HepG2 (cell line): Measurements from ENCODE around the gene SRP19. TPM values are rescaled to one million over a fixed set of nuclear protein-coding genes. Genes with fewer than 3 reads are reported as not detected.
A peak's percentile ranks its signal among the peaks of the same experiment; 100 is the strongest.
"Not testable (repeated sequence)": the region's sequence is repeated elsewhere in the genome, so short reads cannot be mapped to it uniquely, and the experiment has no call there.

ENCODE experiments used
- ATAC-seq: fragments of 200-7000 bp; cut with Tn5 transposase; 3 replicates; pipeline ENCODE4 v1.9.1; 2020; ENCODE audit warnings: mild to moderate bottlenecking, moderate library complexity
- BruUV-seq: library from RNA; stranded (reverse); fragments of 400-500 nt; replicated peaks from 2 replicates; lab custom pipeline; 2021; lab: Mats Ljungman, UMichigan
- CTCF ChIA-PET: fragments of 300-600 bp; formaldehyde crosslinking; extraction: SDS; loops from one replicate; lab custom pipeline; 2021; ENCODE audit warnings: low total read pairs, inconsistent platforms, low intra/inter-chr PET ratio; lab: Yijun Ruan, JAX
- POLR2A ChIA-PET: fragments of 350-600 bp; sonication (Branson Sonifier 250); formaldehyde crosslinking; loops from one replicate; lab custom pipeline; 2020; ENCODE audit warnings: antibody characterized with exemption, inconsistent platforms; lab: Yijun Ruan, JAX
- DNase-seq: peaks from one replicate; pipeline ENCODE4 v3.0.0-alpha.2; 2015; ENCODE audit warnings: low spot score
- FAIRE-seq: peaks from 3 replicates; lab custom pipeline; 2011; peaks lifted over from hg19 to GRCh38; lab: Jason Lieb, UNC
- H2AFZ ChIP-seq: one replicate; pipeline ENCODE4 v1.6.1; 2011; ENCODE audit warnings: low read length, inconsistent platforms
- H3K27ac ChIP-seq: fragments of 300-600 bp; 3 replicates; pipeline ENCODE4 v1.8.0; 2011; ENCODE audit warnings: mixed run types, mild to moderate bottlenecking, mixed read lengths, low read length, inconsistent platforms; ENCODE audit not compliant: insufficient read depth; ENCODE audit errors: extremely low read length
- H3K27me3 ChIP-seq, 2 experiments: fragments of 200-600 bp in 1 of 2; 2 replicates in 1 of 2; 3 replicates in 1 of 2; pipeline versions ENCODE4 v1.6.0 to v1.8.0; 2011; ENCODE audit warnings: low read length in 2 of 2, mild to moderate bottlenecking in 2 of 2, moderate library complexity in 2 of 2, inconsistent platforms in 1 of 2; ENCODE audit not compliant: insufficient read depth in 2 of 2, control insufficient read depth in 1 of 2
- H3K36me3 ChIP-seq, 2 experiments: fragments of 200-600 bp in 1 of 2; replicated peaks in 1 of 2; 2 replicates in 1 of 2; 3 replicates in 1 of 2; pipeline versions ENCODE4 v1.5.1 to v1.8.0; 2011; ENCODE audit warnings: low read length in 2 of 2, inconsistent platforms in 1 of 2; ENCODE audit not compliant: insufficient read depth in 2 of 2, control insufficient read depth in 1 of 2
- H3K4me1 ChIP-seq: 2 replicates; pipeline ENCODE4 v1.5.1; 2012; ENCODE audit warnings: low read length, inconsistent platforms; ENCODE audit not compliant: insufficient read depth
- H3K4me2 ChIP-seq: 2 replicates; pipeline ENCODE4 v1.6.0; 2011; ENCODE audit warnings: low read depth, low read length, inconsistent platforms
- H3K4me3 ChIP-seq, 3 experiments: fragments of 200-600 bp in 1 of 3; sonication (generic), shearing (Covaris generic) in 1 of 3; replicated peaks in 1 of 3; 2 replicates each; pipeline ENCODE4 v1.5.1; 2011 to 2016; ENCODE audit warnings: low read length in 3 of 3, inconsistent platforms in 2 of 3, low read depth in 2 of 3, mild to moderate bottlenecking in 2 of 3, control low read depth in 1 of 3, mixed read lengths in 1 of 3; ENCODE audit not compliant: insufficient read depth in 1 of 3
- H3K79me2 ChIP-seq: one replicate; pipeline ENCODE4 v1.6.1; 2011; ENCODE audit warnings: low read length, inconsistent platforms; ENCODE audit not compliant: insufficient read depth
- H3K9ac ChIP-seq: 2 replicates; pipeline ENCODE4 v1.6.0; 2011; ENCODE audit warnings: mild to moderate bottlenecking, low read depth, low read length, inconsistent platforms; ENCODE audit not compliant: insufficient read depth
- H3K9me3 ChIP-seq: 2 replicates; pipeline ENCODE4 v1.5.1; 2012; ENCODE audit warnings: mild to moderate bottlenecking, low read length
- H4K20me1 ChIP-seq: 2 replicates; pipeline ENCODE4 v1.6.0; 2011; ENCODE audit warnings: inconsistent platforms, mild to moderate bottlenecking, low read length, moderate library complexity; ENCODE audit not compliant: insufficient read depth
- ELF4 ChIP-seq: sonication (generic); formaldehyde crosslinking; IDR thresholded peaks from 2 replicates; pipeline ENCODE4 v1.5.0; 2020; ENCODE audit warnings: missing genetic modification reagents, mild to moderate bottlenecking, moderate library complexity, borderline replicate concordance
- HMGXB3 ChIP-seq: sonication (generic); formaldehyde crosslinking; IDR thresholded peaks from 2 replicates; pipeline ENCODE4 v1.4.0; 2020; ENCODE audit warnings: missing genetic modification reagents, borderline replicate concordance
- MIXL1 ChIP-seq: IDR thresholded peaks from 2 replicates; pipeline ENCODE4 v1.6.1; 2016
- SMARCE1 ChIP-seq: fragments of 450-650 bp; IDR thresholded peaks from 2 replicates; pipeline ENCODE4 v1.6.1; 2017; ENCODE audit warnings: borderline replicate concordance
- ZBTB21 ChIP-seq: sonication (generic); formaldehyde crosslinking; IDR thresholded peaks from 2 replicates; pipeline ENCODE4 v1.4.0; 2020; ENCODE audit warnings: missing genetic modification reagents
- ZNF33A ChIP-seq: sonication (generic); formaldehyde crosslinking; IDR thresholded peaks from 2 replicates; pipeline ENCODE4 v1.5.1; 2020; ENCODE audit warnings: missing genetic modification reagents, mild to moderate bottlenecking, moderate library complexity, borderline replicate concordance
- ZNF569 ChIP-seq: sonication (generic); formaldehyde crosslinking; IDR thresholded peaks from 2 replicates; pipeline ENCODE4 v1.5.0; 2020; ENCODE audit warnings: mild to moderate bottlenecking, missing genetic modification reagents, moderate library complexity, borderline replicate concordance
- ZNF644 ChIP-seq: IDR thresholded peaks from 2 replicates; pipeline ENCODE4 v1.6.1; 2016; ENCODE audit warnings: low read depth
- WGBS: methylation state at CpG from one replicate; pipeline ENCODE4 v1.1.6; 2017; ENCODE audit warnings: low lambda C conversion rate; 5-methylcytosine and 5-hydroxymethylcytosine counted together
- in situ Hi-C: cut with HindIII; loops from 2 replicates; pipeline ENCODE4 v1.10.0; 2017; ENCODE audit warnings: low pct_unique_long_range_greater_than_20kb; ENCODE audit not compliant: extremely low pct_ligation_motif_present
- intact Hi-C: fragments of 100-400 bp; cut with micrococcal nuclease; formaldehyde crosslinking; loops from one replicate; pipeline ENCODE4 v1.10.0; 2022; ENCODE audit not compliant: unreplicated experiment
- polyA plus RNA-seq, 8 experiments: library from polyadenylated mRNA; depleted of rRNA in 3 of 8; stranded (reverse) in 7 of 8; unstranded in 1 of 8; fragments of >200 nt; fragmentation: Illumina TruSeq in 4 of 8; extraction: Trizol in 4 of 8; gene quantifications; 2 replicates each; pipeline versions ENCODE4 v1.2.1 to v1.2.3, GENCODE V29; 2011 to 2016; ENCODE audit warnings: low read depth in 4 of 8, missing spikeins in 1 of 8, mixed read lengths in 1 of 8; ENCODE audit not compliant: insufficient read depth in 1 of 8
- total RNA-seq, 5 experiments: library from RNA; depleted of rRNA; stranded (reverse); fragments of >200 nt; fragmentation: Illumina TruSeq; extraction: Trizol; gene quantifications; 2 replicates each; pipeline ENCODE4 v1.2.3, GENCODE V29; 2016; ENCODE audit warnings: low read depth in 1 of 5

Gene SRP19
- total and polyA plus RNA-seq, 2 of the 13 experiments (the other 11 are each of a cell fraction or from before 2014, with no cell fraction given), result 46.9 to 143 TPM

DNA sequence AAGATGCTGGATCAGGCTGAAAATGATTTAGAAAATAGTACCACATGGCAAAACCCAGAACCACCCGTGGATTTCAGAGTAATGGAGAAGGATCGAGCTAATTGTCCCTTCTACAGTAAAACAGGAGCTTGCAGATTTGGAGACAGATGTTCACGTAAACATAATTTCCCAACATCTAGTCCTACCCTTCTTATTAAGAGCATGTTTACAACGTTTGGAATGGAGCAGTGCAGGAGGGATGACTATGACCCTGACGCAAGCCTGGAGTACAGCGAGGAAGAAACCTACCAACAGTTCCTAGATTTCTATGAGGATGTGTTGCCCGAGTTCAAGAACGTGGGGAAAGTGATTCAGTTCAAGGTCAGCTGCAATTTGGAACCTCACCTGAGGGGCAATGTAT, 31.0 kb downstream of the SRP19 start:
- H3K9me3 ChIP-seq, H3K79me2 ChIP-seq, H4K20me1 ChIP-seq, H2AFZ ChIP-seq, CTCF ChIA-PET, H3K4me3 ChIP-seq, H3K27me3 ChIP-seq, intact Hi-C loops, ATAC-seq, POLR2A ChIA-PET, in situ Hi-C loops, H3K27ac ChIP-seq, H3K4me2 ChIP-seq, DNase-seq, H3K9ac ChIP-seq, H3K4me1 ChIP-seq, BruUV-seq: not testable (repeated sequence)
- peaks cover 8 to 27% of the 10 kb centered on the region in 2 experiments; a peak in 4 of 5 replicates for H3K36me3 ChIP-seq
- 88% methylated on average over 8 of the region's 8 CpGs for WGBS
- peak; percentile 4 for FAIRE-seq

DNA sequence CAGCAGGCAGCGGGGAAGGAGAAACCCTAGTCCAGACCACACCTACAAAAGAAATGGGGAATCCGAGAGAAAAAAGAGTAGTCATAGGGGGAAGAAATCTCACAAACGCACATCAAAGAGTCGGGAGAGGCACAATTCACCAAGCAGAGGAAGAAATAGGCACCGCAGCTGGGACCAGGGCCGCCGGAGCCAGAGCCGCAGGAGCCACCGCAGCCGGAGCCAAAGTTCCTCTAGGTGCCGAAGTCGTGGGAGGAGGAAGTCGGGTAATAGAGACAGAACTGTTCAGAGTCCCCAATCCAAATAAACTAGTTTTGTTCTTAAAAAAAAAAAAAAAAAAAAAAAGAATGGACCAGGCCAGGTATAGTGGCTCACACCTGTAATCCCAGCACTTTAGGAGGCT, 31.7 kb downstream of the SRP19 start:
- in situ Hi-C loops, result no loop called here
- Histone ChIP-seq H3K9ac (no peak overlapping the region), H3K4me3 (no peak overlapping the region), H3K36me3 (peaks cover 8 to 26% of the 10 kb centered on the region in 2 experiments; a peak in 4 of 5 replicates), H3K9me3 (no peaks in the 10 kb centered on the region), H3K4me1 (no peaks in the 10 kb centered on the region; the same call in 1 of the 2 replicates), H3K27ac (no peak overlapping the region), H2AFZ (no peak overlapping the region), H4K20me1 (no peaks in the 10 kb centered on the region), H3K27me3 (no peaks in the 10 kb centered on the region), H3K79me2 (no peaks in the 10 kb centered on the region), H3K4me2 (no peak overlapping the region)
- ATAC-seq, result no peak
- WGBS, result 91% methylated on average over 13 of the region's 13 CpGs
- ChIA-PET POLR2A (no interaction called here), CTCF (no interaction called here)
- DNase-seq, result no peak
- BruUV-seq, result no TSS peak
- intact Hi-C loops, result no loop called here
- no peak for TF ChIP-seq ELF4
- TF ChIP-seq SMARCE1, result no peak
- no peak for TF ChIP-seq HMGXB3 (CRISPR knock-in tag)
- TF ChIP-seq ZBTB21 (CRISPR knock-in tag), result no peak
- no peak for TF ChIP-seq ZNF33A (CRISPR knock-in tag)
- no peak for TF ChIP-seq ZNF644 (CRISPR knock-in tag)
- TF ChIP-seq ZNF569 (CRISPR knock-in tag), result no peak
- no peak for TF ChIP-seq MIXL1 (CRISPR knock-in tag)
- FAIRE-seq, result no peak
